ENCODE data around the gene GRAMD2B. TPM values are rescaled to one million over a fixed set of nuclear protein-coding genes. Genes with fewer than 3 reads are reported as not detected.

The GRAMD2B gene
- total and polyA plus RNA-seq, 3 donors from 2014 or later, result 10.8 to 35.0 (median 23.5) TPM

- Histone ChIP-seq H3K36me3 (ENCODE audit: low read depth, missing control alignments) (no peaks in the 10 kb centered on the region), H3K4me3 (no peak overlapping the region), H3K27me3 (no peaks in the 10 kb centered on the region), H3K4me1 (no peaks in the 10 kb centered on the region), H3K9me3 (no peaks in the 10 kb centered on the region), H3K27ac (no peak overlapping the region)
- no peak for DNase-seq
- no peak for TF ChIP-seq POLR2A (IDR thresholded peaks at IDR 0.05)
- TF ChIP-seq, protein P1, sequence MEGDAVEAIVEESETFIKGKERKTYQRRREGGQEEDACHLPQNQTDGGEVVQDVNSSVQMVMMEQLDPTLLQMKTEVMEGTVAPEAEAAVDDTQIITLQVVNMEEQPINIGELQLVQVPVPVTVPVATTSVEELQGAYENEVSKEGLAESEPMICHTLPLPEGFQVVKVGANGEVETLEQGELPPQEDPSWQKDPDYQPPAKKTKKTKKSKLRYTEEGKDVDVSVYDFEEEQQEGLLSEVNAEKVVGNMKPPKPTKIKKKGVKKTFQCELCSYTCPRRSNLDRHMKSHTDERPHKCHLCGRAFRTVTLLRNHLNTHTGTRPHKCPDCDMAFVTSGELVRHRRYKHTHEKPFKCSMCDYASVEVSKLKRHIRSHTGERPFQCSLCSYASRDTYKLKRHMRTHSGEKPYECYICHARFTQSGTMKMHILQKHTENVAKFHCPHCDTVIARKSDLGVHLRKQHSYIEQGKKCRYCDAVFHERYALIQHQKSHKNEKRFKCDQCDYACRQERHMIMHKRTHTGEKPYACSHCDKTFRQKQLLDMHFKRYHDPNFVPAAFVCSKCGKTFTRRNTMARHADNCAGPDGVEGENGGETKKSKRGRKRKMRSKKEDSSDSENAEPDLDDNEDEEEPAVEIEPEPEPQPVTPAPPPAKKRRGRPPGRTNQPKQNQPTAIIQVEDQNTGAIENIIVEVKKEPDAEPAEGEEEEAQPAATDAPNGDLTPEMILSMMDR (IDR thresholded peaks at IDR 0.05), result no peak
- intact Hi-C loops (cut with DNase I; ENCODE audit: low total_unique reads), result no loop called here
Observed at GRCh38 chr5:126383246-126383645, 40.0 kb upstream of the GRAMD2B start.

- WGBS, 2 donors, result 91% methylated on average over 3 of the region's 3 CpGs
- no peaks in the 10 kb centered on the region for H3K4me1 ChIP-seq
- intact Hi-C loops (cut with DNase I; ENCODE audit: low total_unique reads), result no loop called here
- no peaks in the 10 kb centered on the region for H3K9me3 ChIP-seq
- TF ChIP-seq POLR2A (IDR thresholded peaks at IDR 0.05), result no peak
- TF ChIP-seq, protein P1 (IDR thresholded peaks at IDR 0.05), result no peak
- no peak for DNase-seq
- H3K27me3 ChIP-seq, result no peaks in the 10 kb centered on the region
- H3K27ac ChIP-seq, result no peak overlapping the region
- no peak overlapping the region for H3K4me3 ChIP-seq
- H3K36me3 ChIP-seq (ENCODE audit: low read depth, missing control alignments), result no peaks in the 10 kb centered on the region
Observed at GRCh38 chr5:126383776-126384175, 39.4 kb upstream of the GRAMD2B start.

DNA sequence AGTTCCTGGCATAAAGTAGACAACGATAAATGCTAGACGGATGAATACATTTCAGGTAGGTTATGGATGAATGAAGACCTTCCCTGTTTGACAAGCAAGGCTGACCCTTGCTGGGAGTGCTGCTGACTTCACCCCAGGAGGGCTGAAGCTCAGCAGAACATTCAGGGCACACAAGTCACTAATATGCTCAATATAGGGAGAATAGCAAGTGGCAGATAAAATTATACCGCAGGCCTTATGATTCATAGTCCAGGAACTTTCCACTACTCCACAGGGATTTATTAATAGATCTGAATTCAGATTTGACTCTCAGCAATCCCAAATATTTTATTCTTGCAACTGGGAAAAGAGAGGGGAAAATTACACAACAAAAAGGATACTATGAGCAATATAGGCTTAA is 38.2 kb upstream of the GRAMD2B start:
- intact Hi-C loops (cut with DNase I; ENCODE audit: low total_unique reads), result no loop called here
- DNase-seq, result no peak
- 88 to 90% methylated on average over 3 of the region's 3 CpGs for WGBS, 2 donors
- TF ChIP-seq, protein P1 (IDR thresholded peaks at IDR 0.05), result no peak
- TF ChIP-seq POLR2A (IDR thresholded peaks at IDR 0.05), result no peak
- H3K9me3 ChIP-seq, result no peaks in the 10 kb centered on the region
- H3K27me3 ChIP-seq, result no peaks in the 10 kb centered on the region
- no peaks in the 10 kb centered on the region for H3K4me1 ChIP-seq
- no peak overlapping the region for H3K27ac ChIP-seq
- no peaks in the 10 kb centered on the region for H3K36me3 ChIP-seq (ENCODE audit: low read depth, missing control alignments)
- H3K4me3 ChIP-seq, result no peak overlapping the region

DNA sequence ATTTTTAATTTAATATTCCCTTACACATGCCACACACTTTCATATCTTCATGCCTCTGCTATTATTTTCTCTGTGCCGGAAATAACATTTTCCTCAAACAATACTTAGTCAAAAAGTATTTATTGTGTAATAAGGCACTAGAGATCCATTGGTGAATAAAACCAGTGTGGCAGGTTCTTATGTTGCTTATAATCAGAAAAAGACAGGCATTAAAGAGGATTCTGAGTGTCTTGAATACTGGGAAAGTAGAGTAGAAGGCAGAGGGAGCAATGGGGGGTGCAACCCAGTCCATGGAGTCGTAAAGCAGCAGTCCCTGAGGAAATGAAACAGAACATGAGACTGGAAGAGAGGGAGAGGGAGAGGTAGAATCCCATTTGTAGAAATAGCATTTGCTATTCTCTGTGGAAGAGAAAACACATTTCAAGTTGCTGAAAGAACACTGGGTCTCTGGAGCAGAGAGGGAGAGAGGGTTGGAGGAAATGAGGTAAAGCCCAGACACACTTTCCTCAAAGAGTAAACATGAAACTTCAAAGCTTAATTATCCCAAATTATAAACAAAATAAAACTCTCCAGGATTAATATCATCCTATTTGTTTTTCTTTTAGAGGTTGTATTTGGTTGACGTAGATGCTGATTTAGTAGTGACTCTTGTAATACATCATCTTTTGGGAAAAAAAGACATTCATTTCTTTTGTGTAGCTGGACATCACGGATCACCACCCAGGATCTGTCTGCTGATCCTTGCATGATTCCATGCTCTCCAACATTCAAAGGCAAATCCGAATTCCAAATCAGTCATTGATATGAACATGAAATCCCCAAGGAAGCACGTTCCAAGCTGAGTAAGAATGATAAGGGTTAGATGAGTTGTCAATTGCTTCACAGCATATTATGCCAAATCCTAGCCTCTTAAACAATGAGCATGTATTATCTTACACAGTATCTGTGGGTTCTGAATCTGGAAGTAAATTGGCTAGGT is 37.4 kb upstream of the GRAMD2B start:
- 86 to 89% methylated on average over 6 of the region's 6 CpGs for WGBS, 2 donors
- TF ChIP-seq, protein P1 (IDR thresholded peaks at IDR 0.05), result no peak
- no peak for TF ChIP-seq POLR2A (IDR thresholded peaks at IDR 0.05)
- H3K9me3 ChIP-seq, result no peaks in the 10 kb centered on the region
- H3K27me3 ChIP-seq, result no peaks in the 10 kb centered on the region
- DNase-seq, result no peak
- H3K4me1 ChIP-seq, result no peaks in the 10 kb centered on the region
- intact Hi-C loops (cut with DNase I; ENCODE audit: low total_unique reads), result no loop called here
- no peak overlapping the region for H3K4me3 ChIP-seq
- H3K27ac ChIP-seq, result no peak overlapping the region
- no peaks in the 10 kb centered on the region for H3K36me3 ChIP-seq (ENCODE audit: low read depth, missing control alignments)
